ENCODE measurements around the gene DHODH.
"Not testable (repeated sequence)": the region's sequence is repeated elsewhere in the genome, so short reads cannot be mapped to it uniquely, and the experiment has no call there.

The DHODH gene

DNA sequence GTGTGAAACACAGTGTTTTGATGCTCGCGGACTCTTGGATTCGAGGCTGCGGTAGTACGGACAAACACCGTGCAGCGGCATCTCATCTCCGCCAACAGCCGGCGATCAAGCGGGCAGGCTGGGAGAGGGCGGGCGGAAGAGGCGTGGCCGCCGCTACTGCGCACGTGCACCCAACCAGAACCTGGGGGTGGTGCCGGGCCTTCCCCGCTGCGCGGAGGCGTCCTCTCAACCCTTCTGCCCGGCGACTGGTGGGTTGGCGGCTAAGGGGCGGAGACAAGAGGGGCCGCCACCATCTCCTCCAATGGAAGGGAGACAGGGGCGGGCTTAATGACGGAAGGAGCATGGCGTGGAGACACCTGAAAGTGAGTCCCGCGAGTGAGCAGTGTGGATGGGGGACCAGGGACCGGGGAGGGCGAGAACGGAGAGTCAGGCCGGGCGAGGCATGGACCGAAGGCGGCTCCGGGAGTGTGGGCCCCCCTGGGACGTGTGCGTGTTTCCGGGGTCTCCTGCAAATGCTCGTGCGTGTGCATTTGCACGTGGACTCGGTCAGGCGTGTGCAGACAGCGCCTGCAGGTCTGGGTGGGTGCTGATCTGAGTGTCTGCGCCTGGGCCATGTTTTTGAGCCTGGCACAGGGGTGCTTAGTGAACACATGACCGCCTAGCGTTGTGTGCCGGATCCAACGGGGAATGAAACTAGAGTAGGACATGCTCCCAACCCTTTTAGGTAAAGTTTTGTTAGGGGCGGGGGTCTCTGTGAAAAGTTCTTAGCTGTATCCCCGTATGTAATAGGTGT, at the start of gene DHODH:
DHODH (plus strand) TSS at position 321 of the 793 bp plus-strand sequence; CDS start at position 342, 21 bp downstream.
- DNase-seq (ENCODE audit: low read depth) = peak; percentile 95

DNA sequence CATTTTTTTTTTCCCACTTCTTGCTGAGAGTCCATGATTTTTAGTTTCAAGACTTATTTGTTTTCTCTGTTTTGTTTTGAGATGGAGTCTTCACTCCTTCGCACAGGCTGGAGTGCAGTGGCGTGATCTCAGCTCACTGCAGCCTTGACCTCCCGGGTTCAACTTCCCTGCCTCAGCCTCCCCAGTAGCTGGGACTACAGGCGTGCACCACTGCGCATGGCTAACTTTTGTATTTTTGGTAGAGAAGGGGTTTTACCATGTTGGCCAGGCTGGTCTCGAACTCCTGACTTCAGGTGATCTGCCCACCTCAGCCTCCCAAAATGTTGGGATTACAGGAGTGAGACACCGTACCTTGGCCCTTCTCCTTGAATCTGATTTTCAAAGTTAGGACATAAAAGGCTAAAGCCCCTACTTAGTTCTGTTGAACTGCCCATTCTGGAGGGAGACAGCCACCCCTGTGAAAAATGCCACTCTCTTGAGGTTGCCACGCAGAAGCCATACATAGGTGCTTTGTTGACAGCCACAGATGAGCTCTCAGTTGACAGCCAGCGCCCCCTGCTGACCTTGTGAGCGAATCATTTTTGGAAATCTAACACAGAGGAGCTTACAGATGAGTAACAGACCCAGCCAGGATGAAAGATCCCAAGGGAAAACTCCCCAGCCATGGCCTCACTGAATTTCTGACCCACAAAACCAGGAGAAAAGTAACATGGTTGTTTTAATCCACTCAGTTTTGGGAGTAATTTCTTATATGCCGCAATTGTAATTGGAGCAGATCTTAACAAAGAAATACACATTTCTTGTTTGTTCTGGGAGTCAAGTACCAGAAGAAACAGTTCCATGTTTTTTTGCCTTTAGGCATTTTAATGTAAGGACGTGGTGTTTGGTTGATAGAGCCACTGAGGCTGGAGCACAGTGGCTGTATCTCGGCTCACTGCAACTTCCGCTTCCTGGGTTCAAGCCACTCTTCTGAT, 47.2 kb upstream of the DHODH start:
- peak; percentile 72 for DNase-seq (ENCODE audit: low read depth)

DNA sequence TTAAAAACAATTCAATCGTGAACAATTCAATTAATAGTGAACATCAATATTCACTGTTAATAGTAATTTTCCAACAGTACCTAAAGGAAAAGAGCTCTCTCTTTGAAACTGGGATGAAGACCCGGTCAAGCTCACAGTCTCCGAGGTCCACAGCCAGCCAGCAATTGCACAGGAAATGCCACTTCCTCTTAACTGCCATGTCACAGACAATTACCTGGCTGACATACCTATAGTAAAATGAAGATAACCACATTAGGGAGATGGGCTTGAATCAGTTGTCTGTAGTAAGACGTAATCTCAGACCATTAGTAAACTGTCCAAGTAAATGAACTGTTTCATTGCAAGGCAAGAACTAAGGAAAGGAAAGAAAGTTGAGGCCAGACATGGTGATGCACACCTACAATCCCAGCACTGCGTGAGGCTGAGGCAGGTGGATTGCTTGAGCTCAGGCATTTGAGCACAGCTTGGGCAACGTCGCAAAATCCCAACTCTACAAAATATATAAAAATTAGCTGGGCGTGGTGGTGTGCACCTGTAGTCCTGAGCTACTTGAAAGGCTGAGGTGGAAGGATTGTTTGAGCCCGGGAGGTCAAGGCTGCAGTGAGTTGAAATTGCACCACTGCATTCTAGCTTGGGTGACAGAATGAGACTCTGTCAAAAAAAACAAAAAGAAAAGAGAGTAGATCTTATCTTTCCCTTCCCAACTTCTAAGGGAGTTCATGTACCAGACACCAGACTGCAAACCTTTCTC, 45.2 kb upstream of the DHODH start:
- DNase-seq (ENCODE audit: low read depth) = no peak

DNA sequence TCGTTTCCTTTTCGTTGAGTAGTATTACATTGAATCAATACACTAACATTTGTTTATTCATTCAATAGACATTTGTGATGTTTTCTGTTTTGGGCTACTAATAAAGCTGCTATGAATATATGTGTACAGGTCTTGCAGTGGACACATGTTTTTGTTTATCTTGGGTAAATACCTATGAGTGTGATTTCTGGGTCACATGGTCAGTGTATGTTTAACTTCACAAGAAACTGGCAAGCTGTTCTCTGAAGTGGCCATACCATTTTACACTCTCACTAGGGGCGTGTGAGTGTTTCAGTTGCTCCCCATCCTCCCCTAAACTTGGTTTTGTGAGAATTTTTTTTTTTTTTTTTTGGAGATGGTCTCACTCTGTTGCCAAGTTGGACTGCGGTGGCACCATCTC, 43.3 kb upstream of the DHODH start:
- DNase-seq (ENCODE audit: low read depth) = no peak

DNA sequence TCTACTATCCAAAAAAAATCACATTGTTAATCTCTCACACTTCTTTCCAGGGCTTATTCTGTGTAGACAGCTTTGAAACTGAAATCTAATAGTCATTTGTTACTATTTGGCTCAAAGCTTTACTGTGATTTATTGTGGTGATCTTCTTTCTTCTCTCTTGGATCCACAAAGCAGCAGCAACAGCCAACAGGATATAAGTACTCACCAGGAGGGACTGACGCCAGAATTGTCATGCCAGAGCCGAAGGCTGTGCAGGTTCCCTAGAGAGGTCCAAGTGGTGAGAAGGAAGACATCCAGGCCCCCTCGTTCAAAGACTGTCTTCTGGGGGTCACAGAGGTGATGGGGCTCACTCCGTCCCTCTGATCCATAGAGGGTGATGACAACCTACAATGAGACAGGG, 41.6 kb upstream of the DHODH start:
- no peak for DNase-seq (ENCODE audit: low read depth)

DNA sequence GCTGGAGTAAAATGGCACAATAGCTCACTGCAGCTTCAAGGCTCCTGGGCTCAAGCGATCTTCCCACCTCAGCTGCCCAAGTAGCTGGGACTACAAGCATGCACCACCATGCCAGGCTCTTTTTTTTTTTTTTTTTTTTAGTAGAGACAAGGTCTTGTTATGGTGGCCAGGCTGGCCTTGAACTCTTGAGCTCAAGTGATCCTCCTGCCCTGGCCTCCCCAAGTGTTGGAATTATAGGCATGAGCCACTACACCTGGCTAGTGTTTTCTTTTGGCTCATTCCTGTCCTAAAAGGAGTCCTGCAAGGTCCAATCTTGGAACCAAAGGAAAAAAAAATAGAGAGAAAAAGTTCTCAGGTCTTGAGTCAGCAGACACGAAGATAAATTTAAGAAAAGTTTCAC, 39.2 kb upstream of the DHODH start:
- no peak for DNase-seq (ENCODE audit: low read depth)

DNA sequence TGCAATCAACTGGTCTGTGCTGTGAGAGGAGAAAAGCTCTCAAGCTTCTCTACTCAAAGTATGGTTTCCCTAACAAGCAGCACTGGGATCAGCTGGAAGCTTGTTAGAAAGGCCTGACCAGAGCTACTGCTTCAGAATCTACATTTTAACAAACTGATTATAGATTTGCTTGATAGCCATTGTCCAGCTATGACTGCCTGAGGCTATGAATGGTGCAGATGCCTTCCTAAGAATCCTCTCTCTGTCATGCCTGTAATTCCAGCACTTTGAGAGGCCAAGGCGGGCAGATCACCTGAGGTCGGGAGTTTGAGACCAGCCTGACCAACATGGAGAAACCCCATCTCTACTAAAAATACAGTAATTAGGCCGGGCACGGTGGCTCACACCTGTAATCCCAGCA, 37.0 kb upstream of the DHODH start:
- DNase-seq (ENCODE audit: low read depth) = no peak

DNA sequence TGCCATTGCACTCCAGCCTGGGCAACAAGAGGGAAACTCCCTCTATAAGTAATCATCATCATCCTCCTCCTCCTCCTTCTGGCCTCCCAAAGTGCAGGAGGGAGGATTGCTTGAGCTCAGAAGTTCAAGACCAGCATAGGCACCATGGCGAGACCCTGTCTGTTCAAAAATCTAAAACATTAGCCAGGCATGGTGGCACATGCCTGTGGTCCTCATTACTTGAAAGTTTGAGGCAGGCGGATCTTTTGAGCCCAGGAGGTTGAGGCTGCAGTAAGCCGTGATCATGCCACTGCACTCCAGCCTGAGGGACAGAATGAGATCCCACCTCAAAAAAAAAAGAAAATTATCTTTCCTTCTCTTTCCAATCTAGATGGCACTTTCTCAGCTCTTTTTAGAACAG, 36.2 kb upstream of the DHODH start:
- DNase-seq (ENCODE audit: low read depth) = no peak

DNA sequence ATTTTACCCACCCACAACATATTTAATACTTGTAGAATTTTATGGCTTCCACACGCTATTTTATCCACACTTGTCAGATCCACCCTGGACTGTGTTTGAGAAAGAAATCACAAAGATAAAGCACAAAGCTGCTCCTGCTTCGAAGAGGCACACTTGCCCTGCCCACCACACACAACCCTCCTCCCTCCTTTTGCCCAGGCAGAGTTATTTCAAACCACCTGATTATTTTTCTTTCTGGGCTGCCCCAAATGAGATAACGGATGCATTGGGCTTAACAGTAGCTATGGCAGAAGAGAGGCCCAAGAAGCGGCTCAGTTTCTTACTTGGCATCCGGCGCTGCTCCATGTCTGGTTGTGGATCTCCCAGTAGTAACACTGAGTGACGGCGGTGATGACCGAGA, 35.5 kb upstream of the DHODH start:
- DNase-seq (ENCODE audit: low read depth) = no peak

DNA sequence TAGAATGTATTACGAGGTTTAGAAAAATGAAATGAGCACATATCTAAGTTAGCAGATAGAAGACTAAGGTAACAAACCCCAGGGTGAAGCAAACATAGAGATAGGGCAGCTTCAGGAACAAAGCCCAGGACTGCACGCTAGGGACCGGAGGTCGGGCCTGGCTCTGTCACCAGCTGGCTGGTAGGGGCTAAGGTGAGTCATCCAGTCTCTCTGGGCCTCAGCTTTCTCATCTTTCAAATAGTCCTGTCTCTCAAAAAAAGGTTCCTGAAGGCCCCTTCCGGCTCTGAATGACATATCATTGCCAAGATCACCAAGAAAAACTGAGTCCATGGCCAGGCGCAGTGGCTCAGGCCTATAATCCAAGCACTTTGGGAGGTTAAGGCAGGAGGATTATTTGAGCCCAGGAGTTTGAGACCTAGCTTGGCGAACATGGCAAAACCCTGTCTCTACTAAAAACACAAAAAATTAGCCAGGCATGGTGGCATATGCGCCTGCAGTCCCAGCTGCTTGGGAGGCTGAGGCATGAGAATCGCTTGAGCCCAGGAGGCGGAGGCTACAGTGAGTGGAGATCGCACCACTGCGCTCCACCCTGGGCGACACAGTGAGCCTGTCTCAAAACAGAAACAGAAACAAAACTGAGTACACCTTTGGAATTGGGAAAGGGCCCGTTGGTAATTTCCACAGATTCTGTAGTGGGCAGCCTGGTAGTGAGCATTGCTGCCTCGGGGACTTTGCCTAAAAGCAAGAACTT, 34.3 kb upstream of the DHODH start:
- no peak for DNase-seq (ENCODE audit: low read depth)

DNA sequence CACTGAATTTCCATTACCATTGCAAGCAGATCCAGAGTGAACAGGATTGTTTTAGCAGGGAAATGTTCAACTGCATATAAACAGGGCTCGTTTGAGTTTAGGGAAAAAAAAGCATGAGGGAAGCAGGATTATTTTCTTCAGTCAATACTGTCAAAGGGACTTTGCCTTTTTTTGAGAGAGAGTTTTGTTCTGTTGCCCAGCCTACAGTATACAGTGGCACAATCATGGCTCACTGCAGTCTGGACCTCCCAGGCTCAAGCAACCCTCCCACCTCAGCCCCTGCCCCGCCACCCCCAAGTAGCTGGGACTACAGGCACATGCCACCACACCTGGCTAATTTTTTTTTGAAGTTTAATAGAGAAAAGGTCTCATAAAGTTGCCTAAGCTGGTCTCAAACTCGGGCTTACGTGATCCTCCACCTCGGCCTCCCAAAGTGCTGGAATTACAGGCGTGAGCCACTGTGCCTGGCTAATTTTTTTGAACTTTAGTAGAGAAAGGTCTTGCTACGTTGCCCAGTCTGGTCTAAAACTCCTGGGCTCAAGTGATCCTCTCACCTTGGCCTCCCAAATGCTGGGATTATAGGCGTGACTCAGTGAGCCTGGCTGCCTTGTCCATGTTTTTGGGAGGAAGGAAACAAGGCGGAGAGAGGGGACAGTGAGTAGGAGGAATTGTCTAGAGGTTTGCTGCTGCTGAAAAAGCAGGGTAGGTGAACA, 23.1 kb upstream of the DHODH start:
- no peak for DNase-seq (ENCODE audit: low read depth)

DNA sequence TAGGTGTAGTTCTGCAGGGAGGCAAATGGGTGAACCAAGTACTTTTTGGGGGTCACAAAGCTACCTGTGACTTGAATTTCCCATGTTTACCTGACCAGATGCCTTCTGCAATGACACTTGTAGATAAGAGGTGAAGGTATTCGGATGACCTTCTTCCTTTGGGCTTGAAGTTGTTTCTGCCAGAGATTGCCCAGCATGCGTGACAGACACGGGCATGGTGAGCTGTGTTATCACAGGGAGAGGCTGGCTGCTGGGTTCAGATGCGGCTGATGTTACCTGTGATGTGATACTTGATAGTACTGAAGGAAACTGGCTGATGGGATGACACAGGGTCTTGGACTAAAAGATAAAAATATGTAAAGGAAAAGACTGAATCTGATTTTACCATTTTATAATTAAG, 22.4 kb upstream of the DHODH start:
- DNase-seq (ENCODE audit: low read depth) = no peak

DNA sequence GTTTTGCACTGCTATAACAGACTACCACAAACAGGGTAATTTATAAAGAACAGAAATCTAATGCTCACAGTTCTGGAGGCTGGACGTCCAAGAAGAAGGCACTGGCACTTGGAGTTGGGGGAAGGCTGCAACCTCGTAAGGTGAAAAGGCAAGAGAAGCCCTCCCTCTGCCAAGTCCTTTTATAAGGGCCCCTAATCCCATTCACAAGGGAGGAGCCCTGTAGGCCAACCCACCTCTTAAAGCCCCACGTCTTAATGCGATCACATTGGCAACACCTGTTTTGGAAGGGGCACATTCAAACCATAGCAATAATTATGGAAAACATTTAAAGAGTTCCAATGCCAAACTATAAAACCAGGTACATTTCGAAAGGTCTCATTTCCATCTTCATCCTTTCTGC, 13.5 kb upstream of the DHODH start:
- no peak for DNase-seq (ENCODE audit: low read depth)

DNA sequence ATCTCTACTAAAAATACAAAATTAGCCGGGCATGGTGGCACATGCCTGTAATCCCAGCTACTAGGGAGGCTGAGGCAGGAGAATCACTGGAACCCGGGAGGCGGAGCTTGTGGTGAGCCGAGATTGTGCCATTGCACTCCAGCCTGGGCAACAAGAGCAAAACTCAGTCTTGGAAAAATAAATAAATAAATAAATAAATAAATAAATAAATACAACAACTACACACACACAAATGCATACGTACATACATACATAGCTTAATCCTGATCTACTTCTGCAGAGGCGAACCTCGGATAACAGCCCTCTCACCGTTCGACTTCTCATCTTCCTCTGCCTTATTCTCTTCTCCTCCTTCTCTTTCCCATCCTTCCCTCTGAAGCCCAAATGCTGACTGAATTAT, 11.0 kb upstream of the DHODH start:
- not testable (repeated sequence) for DNase-seq (ENCODE audit: low read depth)

DNA sequence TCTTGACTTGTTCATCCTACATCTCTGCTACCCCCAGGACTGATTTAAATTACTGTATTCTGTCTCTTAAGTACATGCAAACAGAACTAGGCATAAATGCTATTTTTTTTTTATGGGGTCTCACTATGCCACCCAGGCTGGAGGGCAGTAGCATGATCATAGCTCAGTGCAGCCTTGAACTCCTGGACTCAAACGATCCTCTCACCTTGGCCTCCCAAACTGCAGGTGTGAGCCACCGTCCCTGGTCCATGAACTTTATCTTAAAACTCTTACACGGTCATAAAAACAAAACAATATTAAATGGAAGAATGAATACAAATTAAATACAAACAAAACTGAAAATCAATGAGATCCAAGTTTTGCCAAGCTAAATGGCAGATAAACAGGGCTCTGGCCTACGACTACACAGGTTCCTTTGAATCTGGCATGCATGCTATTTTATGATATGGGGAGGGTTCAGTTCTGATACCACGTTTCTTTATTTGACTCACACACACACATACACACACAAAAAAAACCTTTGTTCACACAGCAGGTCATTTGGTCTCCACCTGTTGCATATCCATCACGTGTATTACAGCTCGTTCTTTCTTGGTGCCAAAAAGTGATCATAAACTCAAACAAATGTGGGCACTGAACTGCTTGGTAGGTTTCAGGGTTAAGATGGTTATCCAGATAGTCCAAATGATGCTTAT, 7.2 kb upstream of the DHODH start:
- no peak for DNase-seq (ENCODE audit: low read depth)

DNA sequence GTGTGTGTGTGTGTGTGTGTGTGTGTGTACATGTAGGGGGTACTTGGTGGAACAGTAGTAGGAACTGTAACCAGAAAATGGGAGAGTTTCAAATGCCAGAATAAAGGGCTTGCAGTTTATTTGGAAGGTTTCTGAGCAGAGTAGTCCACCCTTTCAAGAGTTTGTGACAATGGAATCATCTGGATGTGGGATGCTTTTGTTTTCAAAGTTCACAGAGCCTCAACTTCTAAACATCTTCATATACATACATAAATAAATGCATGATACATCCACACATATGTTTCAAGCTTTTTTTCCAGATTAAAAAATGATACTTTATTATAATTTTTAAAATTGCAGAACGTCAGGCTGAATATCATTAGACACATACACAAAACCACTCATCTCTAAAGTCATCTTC, 5.9 kb upstream of the DHODH start:
- no peak for DNase-seq (ENCODE audit: low read depth)

DNA sequence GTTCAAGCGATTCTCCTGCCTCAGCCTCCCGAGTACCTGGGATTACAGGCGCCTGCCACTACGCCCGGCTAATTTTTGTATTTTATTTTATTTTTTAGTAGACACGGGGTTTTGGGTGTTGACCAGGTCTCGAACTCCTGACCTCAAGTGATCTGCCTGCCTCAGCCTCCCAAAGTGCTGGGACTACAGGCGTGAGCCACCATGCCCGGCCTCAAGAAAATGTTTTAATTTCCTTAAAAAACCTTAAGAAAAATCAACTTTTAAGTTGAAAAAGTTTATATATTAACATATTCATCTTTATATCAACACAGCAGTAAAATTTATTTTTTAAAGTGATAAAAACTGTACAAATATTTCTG, 500 bp upstream of the DHODH start:
- not testable (repeated sequence) for DNase-seq (ENCODE audit: low read depth)

DNA sequence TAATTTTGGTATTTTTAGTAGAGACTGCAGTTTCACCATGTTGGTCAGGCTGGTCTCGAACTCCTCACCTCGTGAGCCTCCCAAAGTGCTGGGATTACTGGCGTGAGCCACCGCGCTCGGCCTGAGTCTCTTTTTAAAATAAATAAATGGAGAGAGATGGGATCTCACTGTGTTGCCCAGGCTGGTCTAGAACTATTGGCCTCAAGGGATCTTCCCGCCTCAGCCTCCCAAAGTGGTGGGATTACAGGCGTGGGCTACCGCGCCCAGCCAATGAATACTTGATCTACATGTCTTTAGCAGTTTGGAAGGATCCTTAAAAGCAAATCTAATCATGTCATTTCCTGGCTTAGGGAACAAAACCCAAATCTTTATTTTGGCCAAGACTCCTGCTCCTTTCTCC, 1.2 kb downstream of the DHODH start:
- no peak for DNase-seq (ENCODE audit: low read depth)

DNA sequence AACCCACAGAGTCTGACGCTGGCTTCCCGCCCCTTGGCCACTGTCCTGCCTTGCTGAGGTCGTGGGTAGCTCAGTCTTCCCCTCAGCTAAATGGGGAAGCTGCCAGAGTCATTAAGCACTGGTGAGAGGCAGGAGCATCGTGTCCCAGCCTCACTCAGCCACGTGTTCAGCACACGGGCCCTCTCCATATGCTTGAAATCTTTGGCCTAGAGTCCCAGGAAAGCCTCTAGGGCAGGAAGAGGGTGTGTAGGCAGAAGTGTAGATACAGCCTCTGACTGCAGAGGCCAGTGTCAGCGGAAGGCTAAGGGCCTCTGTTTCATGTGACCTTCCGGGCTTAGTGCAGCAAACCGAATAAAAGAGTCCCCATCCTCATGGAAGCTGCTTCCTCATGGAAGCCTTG, 4.1 kb downstream of the DHODH start:
- DNase-seq (ENCODE audit: low read depth) = no peak

DNA sequence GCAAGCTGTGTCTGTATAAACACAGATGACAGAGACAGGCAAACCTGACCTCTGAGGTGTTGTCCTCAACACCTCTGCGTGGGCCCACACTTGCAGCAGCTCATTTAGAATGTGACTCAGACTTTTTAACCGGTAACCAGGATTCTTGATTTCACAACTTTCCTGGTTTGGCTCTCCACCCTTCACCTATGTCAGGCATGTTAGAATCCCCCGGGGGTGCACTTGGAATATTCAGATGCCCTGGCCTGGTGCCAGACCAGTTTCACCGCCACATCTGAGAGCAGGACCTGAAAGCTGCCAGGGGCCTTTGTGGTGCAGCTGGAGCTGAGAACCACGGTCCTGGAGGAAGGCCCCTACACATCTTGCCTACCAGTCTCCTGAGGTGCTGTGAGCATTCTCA, 4.8 kb downstream of the DHODH start:
- DNase-seq (ENCODE audit: low read depth) = no peak

Measured in stimulated activated CD8-positive, alpha-beta memory T cell treated with anti-CD3 and anti-CD28 coated beads, Interleukin-15, amount 100 ng/mL, for 1 hour (primary cell).